Neural progenitor cell (in vitro differentiated cells): Measurements from ENCODE around the gene PSMB7.

Experiments
- EZH2phosphoT487 ChIP-seq: fragments of 200-600 bp; sonication (generic); IDR thresholded peaks from 2 replicates; pipeline ENCODE4 v1.6.1; 2017; ENCODE audit warnings: antibody characterized with exemption
- TF ChIP-seq, protein P1 (sequence below): fragments of 200-600 bp; sonication (generic); IDR thresholded peaks from 2 replicates; pipeline ENCODE4 v1.5.1; 2017; ENCODE audit warnings: antibody characterized with exemption, mild to moderate bottlenecking

- TF ChIP-seq, protein P1, sequence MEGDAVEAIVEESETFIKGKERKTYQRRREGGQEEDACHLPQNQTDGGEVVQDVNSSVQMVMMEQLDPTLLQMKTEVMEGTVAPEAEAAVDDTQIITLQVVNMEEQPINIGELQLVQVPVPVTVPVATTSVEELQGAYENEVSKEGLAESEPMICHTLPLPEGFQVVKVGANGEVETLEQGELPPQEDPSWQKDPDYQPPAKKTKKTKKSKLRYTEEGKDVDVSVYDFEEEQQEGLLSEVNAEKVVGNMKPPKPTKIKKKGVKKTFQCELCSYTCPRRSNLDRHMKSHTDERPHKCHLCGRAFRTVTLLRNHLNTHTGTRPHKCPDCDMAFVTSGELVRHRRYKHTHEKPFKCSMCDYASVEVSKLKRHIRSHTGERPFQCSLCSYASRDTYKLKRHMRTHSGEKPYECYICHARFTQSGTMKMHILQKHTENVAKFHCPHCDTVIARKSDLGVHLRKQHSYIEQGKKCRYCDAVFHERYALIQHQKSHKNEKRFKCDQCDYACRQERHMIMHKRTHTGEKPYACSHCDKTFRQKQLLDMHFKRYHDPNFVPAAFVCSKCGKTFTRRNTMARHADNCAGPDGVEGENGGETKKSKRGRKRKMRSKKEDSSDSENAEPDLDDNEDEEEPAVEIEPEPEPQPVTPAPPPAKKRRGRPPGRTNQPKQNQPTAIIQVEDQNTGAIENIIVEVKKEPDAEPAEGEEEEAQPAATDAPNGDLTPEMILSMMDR, result no peak
- TF ChIP-seq EZH2phosphoT487, result no peak
Measured at GRCh38 chr9:124442379-124442778, 27.1 kb upstream of the PSMB7 start.
